ENCODE data around the gene ZNF683. TPM values are rescaled to one million over a fixed set of nuclear protein-coding genes. Genes with fewer than 3 reads are reported as not detected.
A peak's percentile ranks its signal among the peaks of the same experiment; 100 is the strongest.

The ZNF683 gene
- total and polyA plus RNA-seq, 9 of the 15 experiments (the other 6 are each of a cell fraction or from before 2014, with no cell fraction given): not detected

DNA sequence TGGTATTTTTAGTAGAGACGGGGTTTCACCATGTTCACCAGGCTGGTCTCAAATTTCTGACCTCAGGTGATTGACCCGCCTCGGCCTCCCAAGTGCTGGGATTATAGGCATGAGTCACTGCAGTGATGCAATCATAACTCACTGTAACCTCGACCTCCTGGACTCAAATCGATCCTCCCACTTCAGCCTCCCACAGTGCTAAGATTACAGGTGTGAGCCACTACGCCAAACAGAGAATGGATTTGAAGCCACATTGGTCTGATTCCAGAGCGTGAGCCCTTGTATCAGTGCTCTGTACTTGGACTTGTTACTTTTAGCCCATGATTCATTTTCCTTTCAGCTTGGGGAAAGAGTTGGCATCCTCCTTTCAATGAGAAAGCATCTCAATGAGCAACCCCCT lies 14.9 kb upstream of the ZNF683 start (continued):
- TF ChIP-seq, protein P1, sequence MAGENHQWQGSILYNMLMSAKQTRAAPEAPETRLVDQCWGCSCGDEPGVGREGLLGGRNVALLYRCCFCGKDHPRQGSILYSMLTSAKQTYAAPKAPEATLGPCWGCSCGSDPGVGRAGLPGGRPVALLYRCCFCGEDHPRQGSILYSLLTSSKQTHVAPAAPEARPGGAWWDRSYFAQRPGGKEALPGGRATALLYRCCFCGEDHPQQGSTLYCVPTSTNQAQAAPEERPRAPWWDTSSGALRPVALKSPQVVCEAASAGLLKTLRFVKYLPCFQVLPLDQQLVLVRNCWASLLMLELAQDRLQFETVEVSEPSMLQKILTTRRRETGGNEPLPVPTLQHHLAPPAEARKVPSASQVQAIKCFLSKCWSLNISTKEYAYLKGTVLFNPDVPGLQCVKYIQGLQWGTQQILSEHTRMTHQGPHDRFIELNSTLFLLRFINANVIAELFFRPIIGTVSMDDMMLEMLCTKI (IDR thresholded peaks at IDR 0.05; ENCODE audit: partially characterized antibody): no peak
- TF ChIP-seq ZNF384 (IDR thresholded peaks at IDR 0.05; ENCODE audit: low read depth, low read length): no peak
- no peak for TF ChIP-seq KAT2B (IDR thresholded peaks at IDR 0.05; ENCODE audit: low read depth, low read length)
- TF ChIP-seq DPF2 (IDR thresholded peaks at IDR 0.05): peak; percentile 93
- TF ChIP-seq SP1 (CRISPR knock-in tag; IDR thresholded peaks at IDR 0.05): no peak
- no peak for TF ChIP-seq NFYB (IDR thresholded peaks at IDR 0.05; ENCODE audit: extremely low read depth, insufficient read length)
- TF ChIP-seq CBFA2T2 (conservative IDR thresholded peaks at IDR 0.05): peak; percentile 59
- peak; percentile 76; the same call in 1 of the 2 replicates for TF ChIP-seq SMARCC2 (IDR thresholded peaks at IDR 0.05; ENCODE audit: low read depth)
- peak; percentile 89 for TF ChIP-seq ARID1B (IDR thresholded peaks at IDR 0.05)
- TF ChIP-seq, protein P2, sequence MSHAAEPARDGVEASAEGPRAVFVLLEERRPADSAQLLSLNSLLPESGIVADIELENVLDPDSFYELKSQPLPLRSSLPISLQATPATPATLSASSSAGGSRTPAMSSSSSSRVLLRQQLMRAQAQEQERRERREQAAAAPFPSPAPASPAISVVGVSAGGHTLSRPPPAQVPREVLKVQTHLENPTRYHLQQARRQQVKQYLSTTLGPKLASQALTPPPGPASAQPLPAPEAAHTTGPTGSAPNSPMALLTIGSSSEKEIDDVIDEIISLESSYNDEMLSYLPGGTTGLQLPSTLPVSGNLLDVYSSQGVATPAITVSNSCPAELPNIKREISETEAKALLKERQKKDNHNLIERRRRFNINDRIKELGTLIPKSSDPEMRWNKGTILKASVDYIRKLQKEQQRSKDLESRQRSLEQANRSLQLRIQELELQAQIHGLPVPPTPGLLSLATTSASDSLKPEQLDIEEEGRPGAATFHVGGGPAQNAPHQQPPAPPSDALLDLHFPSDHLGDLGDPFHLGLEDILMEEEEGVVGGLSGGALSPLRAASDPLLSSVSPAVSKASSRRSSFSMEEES (CRISPR knock-in tag; IDR thresholded peaks at IDR 0.05): no peak
- peak; percentile 97 for TF ChIP-seq FOSL1 (tag; conservative IDR thresholded peaks at IDR 0.05)
- TF ChIP-seq, protein P3, sequence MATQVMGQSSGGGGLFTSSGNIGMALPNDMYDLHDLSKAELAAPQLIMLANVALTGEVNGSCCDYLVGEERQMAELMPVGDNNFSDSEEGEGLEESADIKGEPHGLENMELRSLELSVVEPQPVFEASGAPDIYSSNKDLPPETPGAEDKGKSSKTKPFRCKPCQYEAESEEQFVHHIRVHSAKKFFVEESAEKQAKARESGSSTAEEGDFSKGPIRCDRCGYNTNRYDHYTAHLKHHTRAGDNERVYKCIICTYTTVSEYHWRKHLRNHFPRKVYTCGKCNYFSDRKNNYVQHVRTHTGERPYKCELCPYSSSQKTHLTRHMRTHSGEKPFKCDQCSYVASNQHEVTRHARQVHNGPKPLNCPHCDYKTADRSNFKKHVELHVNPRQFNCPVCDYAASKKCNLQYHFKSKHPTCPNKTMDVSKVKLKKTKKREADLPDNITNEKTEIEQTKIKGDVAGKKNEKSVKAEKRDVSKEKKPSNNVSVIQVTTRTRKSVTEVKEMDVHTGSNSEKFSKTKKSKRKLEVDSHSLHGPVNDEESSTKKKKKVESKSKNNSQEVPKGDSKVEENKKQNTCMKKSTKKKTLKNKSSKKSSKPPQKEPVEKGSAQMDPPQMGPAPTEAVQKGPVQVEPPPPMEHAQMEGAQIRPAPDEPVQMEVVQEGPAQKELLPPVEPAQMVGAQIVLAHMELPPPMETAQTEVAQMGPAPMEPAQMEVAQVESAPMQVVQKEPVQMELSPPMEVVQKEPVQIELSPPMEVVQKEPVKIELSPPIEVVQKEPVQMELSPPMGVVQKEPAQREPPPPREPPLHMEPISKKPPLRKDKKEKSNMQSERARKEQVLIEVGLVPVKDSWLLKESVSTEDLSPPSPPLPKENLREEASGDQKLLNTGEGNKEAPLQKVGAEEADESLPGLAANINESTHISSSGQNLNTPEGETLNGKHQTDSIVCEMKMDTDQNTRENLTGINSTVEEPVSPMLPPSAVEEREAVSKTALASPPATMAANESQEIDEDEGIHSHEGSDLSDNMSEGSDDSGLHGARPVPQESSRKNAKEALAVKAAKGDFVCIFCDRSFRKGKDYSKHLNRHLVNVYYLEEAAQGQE (IDR thresholded peaks at IDR 0.05; ENCODE audit: borderline replicate concordance): peak; percentile 21; the same call in 1 of the 2 replicates
- TF ChIP-seq, protein P3 (CRISPR knock-in tag; IDR thresholded peaks at IDR 0.05; ENCODE audit: low read depth): no peak
- TF ChIP-seq SMAD4 (CRISPR knock-in tag; conservative IDR thresholded peaks at IDR 0.05): peak; percentile 73; the same call in 1 of the 2 replicates
- TF ChIP-seq FOS (IDR thresholded peaks at IDR 0.05; ENCODE audit: extremely low read depth, insufficient read length): peak; percentile 38
- TF ChIP-seq CEBPG (CRISPR knock-in tag; IDR thresholded peaks at IDR 0.05): peak; percentile 99
- peak; percentile 92 to 98 for TF ChIP-seq CEBPG (tag; conservative IDR thresholded peaks at IDR 0.05 in 1 of 2, IDR thresholded peaks at IDR 0.05 in 1 of 2)
- peak; percentile 72 for TF ChIP-seq CREM (IDR thresholded peaks at IDR 0.05; ENCODE audit: low read depth)
- TF ChIP-seq NCOR1 (IDR thresholded peaks at IDR 0.05): peak; percentile 46; the same call in 1 of the 2 replicates
